GM12892 (cell line): ENCODE results near the gene NOC4L.

ENCODE experiments used
- POLR2A ChIP-seq: IDR thresholded peaks from 2 replicates; pipeline ENCODE4 v1.6.1; 2011; ENCODE audit warnings: low read depth, low read length, control low read depth
- POLR2AphosphoS5 ChIP-seq: IDR thresholded peaks from 2 replicates; pipeline ENCODE4 v1.6.1; 2011; ENCODE audit warnings: low read depth, low read length, control low read depth
- TAF1 ChIP-seq: IDR thresholded peaks from 2 replicates; pipeline ENCODE4 v1.6.1; 2011; ENCODE audit warnings: low read depth, mild to moderate bottlenecking, control low read depth, low read length, borderline replicate concordance

DNA sequence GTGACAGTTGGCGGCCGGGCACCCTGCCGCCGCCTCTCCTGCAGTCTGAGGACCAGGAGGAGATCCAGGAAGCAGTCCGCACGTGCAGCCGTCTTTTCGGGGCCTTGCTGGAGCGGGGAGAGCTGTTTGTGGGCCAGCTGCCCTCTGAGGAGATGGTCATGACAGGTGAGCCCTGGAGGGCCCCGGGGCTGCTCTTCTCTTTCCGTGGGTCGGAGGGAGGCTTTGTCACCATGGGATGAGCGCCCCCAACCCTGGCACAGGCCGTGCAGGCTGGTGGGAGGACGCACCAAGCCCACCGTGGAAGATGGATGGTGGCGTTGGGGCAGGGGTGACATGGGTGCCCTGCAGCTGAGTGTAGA is 532 bp downstream of the NOC4L start:
- TF ChIP-seq TAF1 (no peak), POLR2A (no peak), POLR2AphosphoS5 (no peak)
